IPS-20b (cell line): Measurements from ENCODE around the gene PLEKHG3.

Source experiments
- H3K27ac ChIP-seq: one replicate; pipeline ENCODE4 v1.5.1; 2013; ENCODE audit warnings: low read length
- H3K27me3 ChIP-seq: 2 replicates; pipeline ENCODE4 v1.6.1; 2013; ENCODE audit warnings: mild to moderate bottlenecking, low read length, inconsistent platforms; ENCODE audit not compliant: insufficient read depth
- H3K36me3 ChIP-seq: 2 replicates; pipeline ENCODE4 v1.6.1; 2013; ENCODE audit warnings: low read depth, mild to moderate bottlenecking, inconsistent platforms, low read length, moderate library complexity; ENCODE audit not compliant: insufficient read depth
- H3K4me1 ChIP-seq: 2 replicates; pipeline ENCODE4 v1.6.1; 2013; ENCODE audit warnings: mild to moderate bottlenecking, control low read depth, inconsistent platforms, low read length, moderate library complexity; ENCODE audit not compliant: insufficient read depth
- H3K4me3 ChIP-seq: 2 replicates; pipeline ENCODE4 v1.5.1; 2013; ENCODE audit warnings: mild to moderate bottlenecking, low read length, inconsistent platforms
- H3K9ac ChIP-seq: 2 replicates; pipeline ENCODE4 v1.6.1; 2013; ENCODE audit warnings: low read depth, mild to moderate bottlenecking, inconsistent platforms, low read length, moderate library complexity
- H3K9me3 ChIP-seq: 2 replicates; pipeline ENCODE4 v1.6.1; 2013; ENCODE audit warnings: mild to moderate bottlenecking, low read depth, low read length, inconsistent platforms; ENCODE audit not compliant: insufficient read depth

Gene PLEKHG3

DNA sequence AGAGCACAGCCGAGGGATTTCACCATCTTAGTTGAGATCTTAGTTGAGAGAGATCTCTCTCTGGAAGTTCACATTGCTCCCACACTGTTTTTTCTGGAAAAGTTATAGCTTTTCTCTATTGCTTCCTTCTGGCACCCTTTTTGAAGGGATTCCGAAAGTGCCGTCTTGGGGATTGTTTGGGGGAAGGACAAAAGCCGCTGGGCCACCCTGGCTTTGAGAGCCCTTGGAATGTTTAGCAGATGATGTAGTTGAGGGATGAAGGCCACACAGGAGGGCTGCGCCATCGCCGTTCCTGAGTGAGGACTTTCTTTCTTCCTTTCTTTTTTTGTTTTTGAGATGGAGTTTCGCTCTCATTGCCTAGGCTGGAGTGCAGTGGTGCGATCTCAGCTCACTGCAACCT lies 17.7 kb downstream of the PLEKHG3 start:
- no peak overlapping the region for H3K9ac ChIP-seq
- no peaks in the 10 kb centered on the region for H3K27me3 ChIP-seq
- no peak overlapping the region for H3K4me3 ChIP-seq
- H3K4me1 ChIP-seq = peaks cover 79% of the 10 kb centered on the region
- no peak overlapping the region for H3K27ac ChIP-seq
- no peaks in the 10 kb centered on the region for H3K9me3 ChIP-seq
- H3K36me3 ChIP-seq = peaks cover 3% of the 10 kb centered on the region; the same call in 1 of the 2 replicates

DNA sequence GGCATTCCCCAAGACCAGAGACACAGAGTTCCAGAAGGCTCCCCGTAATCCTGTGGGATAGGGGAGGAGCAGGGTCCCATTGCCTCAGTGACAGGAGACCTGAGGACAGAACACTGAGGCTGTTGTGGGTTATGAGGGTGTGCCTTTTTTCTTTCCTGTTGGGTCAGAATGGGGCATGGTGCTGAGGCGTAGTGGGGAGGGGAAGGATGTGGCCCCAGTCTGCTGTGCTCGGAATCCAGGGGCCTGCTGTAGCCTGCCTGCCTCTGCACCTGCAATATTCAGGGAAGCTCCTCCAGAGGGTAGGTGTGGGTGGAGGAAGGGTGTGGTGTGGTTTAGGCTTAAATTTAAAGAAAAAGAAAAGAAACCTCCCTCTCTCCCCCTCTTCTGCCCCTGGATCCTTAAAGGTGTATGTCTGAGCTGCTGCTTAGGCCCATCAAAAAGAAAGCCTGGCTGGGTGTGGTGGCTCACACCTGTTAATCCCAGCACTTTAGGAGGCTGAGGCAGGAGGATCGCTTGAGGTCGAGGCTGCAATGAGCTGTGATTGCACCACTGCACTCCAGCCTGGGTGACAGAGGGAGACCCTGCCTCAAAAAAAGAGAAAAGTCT lies 18.7 kb downstream of the PLEKHG3 start:
- Histone ChIP-seq H3K9me3 (no peaks in the 10 kb centered on the region), H3K4me3 (no peak overlapping the region), H3K9ac (no peak overlapping the region), H3K4me1 (peaks cover 69% of the 10 kb centered on the region), H3K27me3 (no peaks in the 10 kb centered on the region), H3K27ac (no peak overlapping the region), H3K36me3 (peaks cover 8% of the 10 kb centered on the region)

- H3K4me1 ChIP-seq = peaks cover 59% of the 10 kb centered on the region
- H3K4me3 ChIP-seq = no peak overlapping the region
- peaks cover 18% of the 10 kb centered on the region for H3K36me3 ChIP-seq
- H3K27me3 ChIP-seq = no peaks in the 10 kb centered on the region
- no peak overlapping the region for H3K27ac ChIP-seq
- H3K9ac ChIP-seq = no peak overlapping the region
- H3K9me3 ChIP-seq = no peaks in the 10 kb centered on the region
Observed at GRCh38 chr14:64723691-64724577, 19.7 kb downstream of the PLEKHG3 start.

DNA sequence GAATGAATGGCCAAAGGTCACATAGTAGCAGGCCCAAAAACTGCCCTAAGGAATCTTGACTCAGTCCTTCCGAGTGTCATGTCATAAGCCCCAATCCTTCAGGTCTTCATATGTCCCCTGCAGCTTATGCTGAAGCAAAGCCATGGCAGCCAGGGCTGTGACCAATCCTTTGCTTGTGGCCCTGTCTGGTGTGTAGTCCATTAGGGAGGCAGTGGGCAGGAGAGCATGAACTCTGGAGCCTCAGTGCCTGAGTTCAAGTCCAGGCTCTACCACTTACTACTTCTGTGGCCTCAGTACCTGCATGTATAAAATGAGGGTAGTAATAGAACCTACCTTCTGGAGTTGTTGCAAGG lies 20.3 kb downstream of the PLEKHG3 start:
- Histone ChIP-seq H3K36me3 (peaks cover 24% of the 10 kb centered on the region), H3K9ac (no peak overlapping the region), H3K9me3 (no peaks in the 10 kb centered on the region), H3K4me3 (no peak overlapping the region), H3K27me3 (no peaks in the 10 kb centered on the region), H3K4me1 (peaks cover 53% of the 10 kb centered on the region), H3K27ac (no peak overlapping the region)

DNA sequence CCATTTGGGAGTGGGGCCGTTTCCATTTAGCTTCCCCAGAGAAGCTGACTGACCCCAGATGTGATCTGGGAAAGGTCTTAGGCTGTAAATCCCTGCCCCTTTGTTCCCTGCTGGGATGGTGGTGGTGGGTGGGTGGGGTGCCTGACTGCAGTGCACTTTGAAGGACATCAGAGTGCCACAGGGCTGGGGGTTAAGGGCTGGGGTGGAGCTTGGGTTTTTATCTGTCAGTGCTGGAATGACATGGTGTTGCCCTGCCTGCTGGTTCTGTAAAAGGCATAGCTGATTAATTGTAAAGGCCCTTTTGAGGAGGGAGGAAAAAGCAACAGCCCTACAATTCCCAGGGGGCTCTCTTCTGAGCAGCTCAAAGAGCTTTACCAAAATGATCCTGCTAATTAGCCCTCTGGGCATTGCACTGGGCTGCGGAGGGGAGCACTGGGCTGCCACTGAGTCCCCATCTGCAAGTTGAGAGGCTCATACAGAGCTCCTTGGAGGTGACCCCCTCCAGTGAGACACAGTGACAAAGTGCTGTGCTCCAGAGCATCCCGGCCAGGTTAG lies 21.1 kb downstream of the PLEKHG3 start:
- H3K36me3 ChIP-seq = peaks cover 32% of the 10 kb centered on the region

GRCh38 chr14:64725879-64726584 lies 21.8 kb downstream of the PLEKHG3 start:
- no peaks in the 10 kb centered on the region for H3K27me3 ChIP-seq
- no peak overlapping the region for H3K4me3 ChIP-seq
- no peak overlapping the region for H3K9ac ChIP-seq
- peaks cover 36% of the 10 kb centered on the region for H3K36me3 ChIP-seq
- peaks cover 39% of the 10 kb centered on the region for H3K4me1 ChIP-seq
- H3K9me3 ChIP-seq = no peaks in the 10 kb centered on the region
- no peak overlapping the region for H3K27ac ChIP-seq

More for the DNA sequence above, 21.1 kb downstream of the PLEKHG3 start:
- no peak overlapping the region for H3K9ac ChIP-seq
- no peak overlapping the region for H3K27ac ChIP-seq
- H3K9me3 ChIP-seq = no peaks in the 10 kb centered on the region
- peaks cover 46% of the 10 kb centered on the region for H3K4me1 ChIP-seq
- H3K4me3 ChIP-seq = no peak overlapping the region
- no peaks in the 10 kb centered on the region for H3K27me3 ChIP-seq

DNA sequence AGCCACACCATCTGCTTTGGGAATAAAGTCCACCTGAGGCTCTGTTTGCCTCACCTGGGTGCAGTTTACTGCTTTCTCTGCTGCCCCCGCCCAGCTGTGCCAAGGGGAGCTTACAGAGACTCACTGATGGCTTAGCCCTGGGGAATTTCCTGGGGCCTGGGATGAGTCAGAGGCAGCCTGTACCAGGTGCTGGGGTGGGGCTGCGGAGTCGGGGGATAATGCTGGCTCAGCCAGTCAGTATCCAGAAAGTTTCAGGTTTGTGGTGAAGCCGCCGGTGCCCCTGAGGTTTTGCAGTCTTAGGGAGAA lies 22.3 kb downstream of the PLEKHG3 start:
- Histone ChIP-seq H3K27ac (no peak overlapping the region), H3K4me1 (peaks cover 34% of the 10 kb centered on the region), H3K27me3 (no peaks in the 10 kb centered on the region), H3K4me3 (no peak overlapping the region), H3K9me3 (no peaks in the 10 kb centered on the region), H3K9ac (no peak overlapping the region), H3K36me3 (peaks cover 41% of the 10 kb centered on the region)

- Histone ChIP-seq H3K27ac (no peak overlapping the region), H3K9me3 (no peaks in the 10 kb centered on the region), H3K27me3 (no peaks in the 10 kb centered on the region), H3K9ac (no peak overlapping the region), H3K4me3 (no peak overlapping the region), H3K4me1 (peaks cover 25% of the 10 kb centered on the region), H3K36me3 (peaks cover 51% of the 10 kb centered on the region)
Observed at GRCh38 chr14:64727551-64728071, 23.4 kb downstream of the PLEKHG3 start.

- no peak overlapping the region for H3K4me3 ChIP-seq
- no peak overlapping the region for H3K27ac ChIP-seq
- H3K36me3 ChIP-seq = peaks cover 56% of the 10 kb centered on the region
- H3K4me1 ChIP-seq = peaks cover 25% of the 10 kb centered on the region
- H3K27me3 ChIP-seq = no peaks in the 10 kb centered on the region
- no peak overlapping the region for H3K9ac ChIP-seq
- H3K9me3 ChIP-seq = no peaks in the 10 kb centered on the region
Observed at GRCh38 chr14:64728106-64728505, 23.9 kb downstream of the PLEKHG3 start.

DNA sequence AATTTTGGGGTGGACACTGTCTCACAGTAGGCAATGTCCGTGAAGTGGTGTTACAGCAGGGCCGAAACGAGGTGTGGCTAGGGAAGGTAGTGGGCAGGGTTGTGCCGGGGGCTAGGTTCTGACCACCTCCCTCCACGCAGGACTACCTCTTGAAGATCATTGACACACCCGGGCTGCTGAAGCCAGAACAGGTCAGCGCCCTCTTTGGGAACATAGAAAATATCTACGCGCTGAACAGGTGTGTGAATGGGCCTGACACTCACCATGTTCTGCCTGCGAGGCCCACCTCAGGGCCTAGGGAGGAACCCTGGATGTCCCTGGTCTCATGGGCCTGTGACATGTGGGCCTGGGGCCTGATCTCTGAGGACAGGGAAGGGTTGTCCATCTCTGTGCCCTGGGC lies 24.6 kb downstream of the PLEKHG3 start:
- Histone ChIP-seq H3K27me3 (no peaks in the 10 kb centered on the region), H3K27ac (no peak overlapping the region), H3K4me1 (peaks cover 23% of the 10 kb centered on the region), H3K9me3 (no peaks in the 10 kb centered on the region), H3K4me3 (no peak overlapping the region), H3K9ac (no peak overlapping the region), H3K36me3 (peaks cover 64% of the 10 kb centered on the region)

DNA sequence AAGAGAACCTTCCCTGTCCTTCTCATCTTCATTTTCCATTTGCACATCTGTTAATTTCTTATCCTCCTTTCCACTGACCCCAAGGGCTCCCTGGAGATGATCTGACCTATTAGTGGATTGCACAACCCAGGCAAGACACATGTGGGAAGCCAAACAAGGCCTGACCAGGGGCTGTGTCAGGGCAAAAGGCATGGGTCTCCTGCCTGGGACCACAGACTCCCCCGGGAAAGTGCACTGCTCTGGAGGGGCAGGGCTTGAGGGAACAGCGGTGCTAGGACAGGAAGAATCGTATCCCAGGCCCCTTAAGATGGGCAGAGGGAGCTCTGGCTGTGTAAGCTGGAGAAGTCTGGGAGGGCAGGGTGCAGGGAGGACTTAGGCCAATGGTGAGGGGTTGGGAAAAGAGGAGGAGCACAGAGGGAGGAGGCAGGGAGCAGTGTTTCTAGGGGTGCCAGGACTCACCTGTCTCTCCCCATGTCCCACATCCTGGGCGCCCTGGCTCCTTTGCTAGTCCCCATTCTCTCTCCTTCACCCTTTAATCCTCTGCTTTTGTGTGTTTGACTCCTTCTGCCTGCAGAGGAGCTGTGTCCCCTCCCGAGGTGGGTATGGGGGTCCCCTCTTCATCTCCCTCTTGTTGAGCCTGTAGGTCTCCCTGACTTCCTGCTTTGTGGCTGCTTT lies 25.3 kb downstream of the PLEKHG3 start:
- Histone ChIP-seq H3K27ac (no peak overlapping the region), H3K4me3 (no peak overlapping the region), H3K9ac (no peak overlapping the region), H3K4me1 (peaks cover 18% of the 10 kb centered on the region), H3K9me3 (no peaks in the 10 kb centered on the region), H3K27me3 (no peaks in the 10 kb centered on the region), H3K36me3 (peaks cover 69% of the 10 kb centered on the region)
